Medulla oblongata (tissue), 1 donor: ENCODE measurements around the gene FANK1.
A peak's percentile ranks its signal among the peaks of the same experiment; 100 is the strongest.

Experiments used
- DNase-seq: peaks from one replicate; pipeline ENCODE4 v3.0.0-alpha.2; 2015; ENCODE audit errors: extremely low spot score

Gene FANK1

DNA sequence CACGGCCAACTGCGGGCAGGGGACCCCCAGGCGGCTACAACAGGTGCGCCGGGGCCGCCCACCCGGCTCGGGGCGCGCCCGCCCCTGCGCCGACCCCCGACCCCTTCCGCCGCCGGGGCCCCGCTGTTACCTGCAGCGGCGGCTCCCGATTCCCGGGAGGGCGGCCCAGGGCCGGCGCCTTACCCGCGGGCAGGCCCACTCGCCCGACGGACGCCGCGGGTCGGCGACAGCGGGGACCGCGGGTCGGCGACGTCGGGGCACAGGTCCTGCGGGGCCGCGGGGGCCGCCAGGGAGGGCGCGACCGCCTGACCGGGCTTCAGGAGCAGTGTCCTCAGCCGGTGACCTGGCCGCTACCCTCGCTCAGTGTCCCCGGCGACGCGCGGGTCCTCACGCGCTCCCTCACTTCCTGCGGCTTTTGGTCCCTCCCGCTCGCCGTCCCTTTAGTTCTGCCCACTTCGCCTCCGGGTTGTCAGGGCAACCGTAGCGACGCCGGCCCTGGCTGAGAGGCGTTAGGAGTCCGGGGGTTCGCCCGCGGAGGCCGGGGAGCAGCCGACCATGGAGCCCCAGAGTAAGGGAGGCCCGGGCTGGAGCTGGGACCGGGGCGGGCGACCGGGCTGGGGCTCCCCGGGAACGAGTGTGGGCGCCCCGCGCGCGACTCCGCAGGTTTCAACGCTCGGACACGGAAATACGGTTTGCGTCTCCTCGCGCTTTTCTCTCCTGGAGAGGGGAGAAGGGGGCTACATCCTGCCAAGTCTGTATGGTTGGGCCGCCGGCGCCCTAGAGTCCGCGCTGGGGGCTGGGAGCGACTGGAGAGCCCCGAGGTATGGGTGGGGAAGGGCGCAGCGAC lies at the start of gene FANK1:
FANK1 (plus strand) TSS at position 477 of the 847 bp plus-strand sequence; CDS start at position 556, 79 bp downstream.
- DNase-seq: peak; percentile 86

GRCh38 chr10:125846894-125847293 lies 49.5 kb upstream of the FANK1 start:
- no peak for DNase-seq

DNA sequence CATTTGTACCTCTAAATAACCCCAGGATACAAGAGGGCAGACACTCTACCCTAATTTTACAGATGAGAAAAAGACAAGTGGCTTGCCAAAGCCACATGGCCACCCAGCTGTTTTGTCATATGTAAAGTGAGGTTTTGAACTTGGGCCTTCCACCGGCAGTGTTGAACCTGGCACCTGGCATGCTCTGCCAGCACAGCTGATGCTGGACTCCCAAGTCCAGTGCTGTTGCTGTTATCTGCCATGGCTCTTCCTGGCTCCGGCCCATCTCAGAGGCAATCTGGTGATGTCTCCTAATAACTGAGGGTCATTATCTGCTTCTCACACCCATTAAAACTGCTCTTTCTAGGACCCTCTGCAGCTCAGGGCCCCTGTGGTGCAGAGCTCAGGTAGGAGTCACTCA lies 48.0 kb upstream of the FANK1 start:
- no peak for DNase-seq

- DNase-seq: no peak
Observed at GRCh38 chr10:125848857-125849256, 47.5 kb upstream of the FANK1 start.

GRCh38 chr10:125849448-125849847 lies 46.9 kb upstream of the FANK1 start:
- no peak for DNase-seq

DNA sequence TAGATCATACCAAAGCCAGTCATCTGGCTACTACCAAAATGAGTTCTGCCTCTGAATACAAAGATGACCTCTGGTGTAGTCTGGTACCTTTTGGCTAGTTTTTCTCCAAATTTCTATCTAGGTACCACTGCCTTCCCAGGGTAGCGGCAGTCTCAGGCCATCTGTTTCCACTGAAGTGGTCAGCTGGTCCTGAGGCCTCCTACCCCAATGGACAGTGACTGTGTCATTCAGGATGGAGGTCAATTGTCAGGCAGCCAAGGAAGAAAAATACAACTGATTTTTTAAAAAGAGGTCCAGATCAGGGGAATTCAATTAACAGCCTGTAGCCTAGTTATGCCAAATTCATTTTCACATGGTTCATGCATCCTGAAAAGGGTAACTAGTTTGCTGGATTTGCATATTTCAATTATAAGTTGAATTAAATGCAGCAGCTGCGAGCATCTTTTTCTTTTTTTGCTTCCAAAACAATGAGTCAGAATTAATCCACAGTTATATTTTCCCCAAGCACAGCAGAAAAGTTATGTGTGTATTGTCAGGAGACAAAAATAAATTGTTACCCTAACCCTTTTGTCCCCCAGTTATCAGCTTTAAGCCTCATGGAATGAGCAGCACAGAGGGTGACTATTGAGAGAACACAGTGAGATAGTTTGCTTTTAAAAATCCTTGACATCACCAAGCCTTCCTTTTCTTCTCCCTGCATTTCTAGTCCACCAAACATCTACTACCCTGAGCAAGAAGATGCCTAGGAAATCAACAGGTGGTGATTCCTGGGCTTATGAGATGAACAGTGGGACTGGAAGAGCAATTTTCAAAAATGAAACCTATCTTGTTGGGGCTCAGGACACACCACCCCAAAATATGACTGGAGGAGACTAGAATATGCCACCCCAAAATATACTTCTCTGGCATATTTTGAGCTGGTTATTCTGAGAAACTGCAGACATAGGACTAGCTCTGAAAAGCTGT lies 45.3 kb upstream of the FANK1 start:
- no peak for DNase-seq

GRCh38 chr10:125852487-125852886 lies 43.9 kb upstream of the FANK1 start:
- DNase-seq: no peak

DNA sequence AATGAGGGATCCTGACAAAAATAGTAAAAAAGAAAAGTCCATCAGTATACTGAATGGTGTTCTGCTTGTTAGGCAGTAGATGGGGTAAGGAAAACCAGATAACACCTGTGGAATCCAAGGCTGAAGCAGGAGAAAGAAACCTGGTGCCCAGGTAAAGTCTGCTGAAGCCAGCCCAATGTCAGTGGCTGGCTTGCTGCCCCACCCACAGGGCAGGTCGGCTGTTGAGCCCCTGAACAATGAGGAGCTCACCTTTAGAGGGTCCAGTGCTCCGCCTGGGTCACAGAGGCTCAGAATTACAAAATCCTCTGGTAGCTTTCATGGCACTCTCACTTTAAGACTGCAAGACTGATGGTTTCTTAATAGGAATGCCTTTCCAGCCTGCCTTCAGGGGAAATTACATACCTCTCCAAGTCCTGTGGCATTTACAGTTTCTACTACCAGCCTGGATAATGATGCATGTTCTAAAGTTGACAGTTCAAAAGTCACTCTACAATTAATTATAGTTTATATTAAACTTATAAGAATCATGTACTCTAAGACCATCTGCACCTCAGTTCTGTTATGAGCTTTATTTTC lies 39.1 kb upstream of the FANK1 start:
- DNase-seq: no peak

GRCh38 chr10:125859128-125859817 lies 37.1 kb upstream of the FANK1 start:
- DNase-seq: no peak

DNA sequence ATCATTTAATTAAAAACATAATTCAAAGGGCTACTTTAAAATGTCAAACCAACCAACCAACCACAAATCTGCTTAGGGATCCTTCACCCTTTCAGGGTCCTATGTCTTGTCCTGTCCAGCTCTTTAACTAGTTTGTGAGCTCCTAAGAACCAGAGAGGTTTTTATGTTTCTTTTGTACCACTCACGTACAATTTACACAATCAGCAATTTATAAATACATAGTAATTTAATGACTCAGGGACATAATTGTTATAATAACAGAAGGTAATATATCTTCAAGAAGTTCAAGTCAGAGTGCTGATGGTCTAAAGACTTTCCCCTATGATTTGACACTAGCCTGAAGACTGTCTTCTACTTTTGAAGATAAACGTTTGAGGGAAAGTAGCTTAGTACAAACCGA lies 31.2 kb upstream of the FANK1 start:
- DNase-seq: no peak

- no peak for DNase-seq
Observed at GRCh38 chr10:125866421-125867029, 29.8 kb upstream of the FANK1 start.

GRCh38 chr10:125868372-125868975 lies 27.9 kb upstream of the FANK1 start:
- DNase-seq: no peak

GRCh38 chr10:125871338-125871737 lies 25.0 kb upstream of the FANK1 start:
- DNase-seq: no peak

- no peak for DNase-seq
Observed at GRCh38 chr10:125878957-125879835, 17.2 kb upstream of the FANK1 start.

DNA sequence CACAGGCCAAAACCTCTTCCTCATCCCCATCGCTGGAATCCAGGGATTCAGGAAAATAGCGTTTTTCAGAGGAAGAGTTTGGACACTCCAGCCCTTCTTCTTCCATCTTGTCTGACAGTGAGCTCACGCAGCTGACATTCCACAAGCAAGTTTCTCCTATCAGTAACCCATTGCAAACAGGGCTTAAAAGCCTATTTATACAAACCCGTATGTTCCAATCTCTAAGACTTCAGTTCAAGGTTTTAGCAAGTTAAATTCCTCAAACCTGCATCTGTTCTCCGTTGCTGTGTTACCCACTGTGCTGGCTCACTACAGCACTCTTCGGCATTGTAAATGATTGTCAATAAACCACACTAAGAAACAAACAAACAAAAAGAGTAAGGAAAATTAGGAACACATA lies 15.6 kb upstream of the FANK1 start:
- no peak for DNase-seq

DNA sequence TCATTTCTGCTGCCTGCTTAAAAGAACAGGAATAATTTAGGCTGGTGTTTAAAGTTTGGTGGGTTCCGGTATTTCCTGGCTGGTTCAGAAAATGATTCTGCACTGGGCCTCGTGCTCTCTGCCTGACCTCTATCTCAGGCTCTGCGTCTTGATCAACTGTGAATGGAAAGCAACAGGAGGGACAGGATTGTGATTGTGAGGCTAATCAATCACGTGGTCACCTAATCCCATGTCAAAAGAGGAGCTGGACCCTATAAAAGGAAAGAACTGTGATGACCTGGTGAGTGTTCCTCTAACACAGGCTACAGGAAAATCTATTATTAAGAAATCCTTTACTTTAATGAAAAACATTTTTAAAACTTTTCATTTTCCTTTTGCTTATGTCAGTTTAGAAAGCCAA lies 15.2 kb upstream of the FANK1 start, which contains the start of gene DHX32:
DHX32 (minus strand) TSS at position 101 of the 400 bp plus-strand sequence. CDS start 468 bp downstream, outside the sequence.
- no peak for DNase-seq

DNA sequence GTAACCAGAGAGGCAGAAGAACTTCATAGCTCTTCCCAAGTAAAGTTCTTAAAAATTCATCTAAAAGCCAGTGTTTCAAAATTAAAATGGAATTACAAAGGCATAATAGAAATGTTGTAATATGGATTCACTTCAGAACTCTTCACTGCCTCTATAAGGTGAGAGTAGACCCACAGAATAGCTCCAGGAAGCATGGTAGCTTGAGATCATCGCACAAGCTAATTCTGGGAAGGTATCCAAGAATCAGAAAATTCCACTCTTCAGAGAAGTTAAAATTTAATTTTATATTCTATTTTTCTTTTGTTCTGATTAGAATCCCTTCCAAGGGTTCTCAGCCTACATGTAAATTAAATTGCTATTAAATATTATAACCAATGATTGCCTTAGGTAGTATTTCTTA lies 13.8 kb upstream of the FANK1 start:
- DNase-seq: no peak

GRCh38 chr10:125883211-125883610 lies 13.2 kb upstream of the FANK1 start:
- DNase-seq: no peak

GRCh38 chr10:125886914-125887512 lies 9.4 kb upstream of the FANK1 start:
- no peak for DNase-seq
